CD4-positive, alpha-beta T cell treated with Interleukin-21 for 1 hour (primary cell): Measurements from ENCODE around the gene KCNH2.

Source experiments
- DNase-seq: peaks from one replicate; pipeline ENCODE4 v3.0.0-alpha.2; 2020

KCNH2 gene

DNA sequence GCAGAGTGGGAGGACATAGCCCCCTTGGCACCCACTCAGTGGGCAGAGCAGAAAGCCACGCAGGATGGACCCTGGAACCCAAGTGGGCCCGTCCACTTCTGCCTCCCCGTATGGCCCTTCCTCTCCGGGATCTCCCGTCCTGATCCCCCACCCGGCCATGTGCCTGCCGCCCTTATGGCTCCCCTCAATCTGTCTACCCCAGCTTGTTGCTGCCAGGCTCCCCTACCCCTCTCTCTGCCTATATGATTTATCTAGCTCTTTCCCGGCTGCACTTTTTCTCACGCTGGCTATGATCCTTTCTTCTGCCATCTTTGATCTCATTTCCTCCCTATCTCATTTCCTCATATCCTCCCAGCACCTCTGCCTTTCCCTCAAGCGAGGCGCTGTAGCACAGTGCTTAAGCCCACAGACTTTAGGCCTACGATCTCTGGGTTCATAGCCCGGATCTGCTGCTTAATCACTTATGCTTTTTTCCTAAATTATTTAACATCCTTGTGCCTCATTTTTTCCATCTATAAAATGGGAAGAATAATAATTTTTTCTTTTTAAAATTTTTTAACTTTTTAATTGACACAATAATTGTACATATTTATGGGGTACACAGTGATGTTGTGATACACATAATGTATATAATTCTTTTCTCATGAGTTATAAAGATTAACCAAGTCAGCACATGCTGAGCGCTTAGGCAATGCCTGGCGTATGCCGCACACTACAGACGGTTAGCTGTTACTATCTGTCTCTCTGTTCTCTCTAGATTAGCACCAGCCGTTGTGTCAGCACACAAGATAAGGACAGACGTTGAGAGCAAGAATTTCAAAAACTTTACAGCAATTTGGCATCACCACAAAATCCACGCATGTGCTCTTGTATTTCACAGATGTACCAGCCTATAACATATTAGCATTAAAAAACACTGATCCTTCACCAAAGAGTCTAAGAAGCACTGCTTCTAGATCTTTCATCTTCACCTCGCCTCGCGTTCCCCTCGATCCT, 18.1 kb downstream of the KCNH2 start:
- DNase-seq: no peak

DNA sequence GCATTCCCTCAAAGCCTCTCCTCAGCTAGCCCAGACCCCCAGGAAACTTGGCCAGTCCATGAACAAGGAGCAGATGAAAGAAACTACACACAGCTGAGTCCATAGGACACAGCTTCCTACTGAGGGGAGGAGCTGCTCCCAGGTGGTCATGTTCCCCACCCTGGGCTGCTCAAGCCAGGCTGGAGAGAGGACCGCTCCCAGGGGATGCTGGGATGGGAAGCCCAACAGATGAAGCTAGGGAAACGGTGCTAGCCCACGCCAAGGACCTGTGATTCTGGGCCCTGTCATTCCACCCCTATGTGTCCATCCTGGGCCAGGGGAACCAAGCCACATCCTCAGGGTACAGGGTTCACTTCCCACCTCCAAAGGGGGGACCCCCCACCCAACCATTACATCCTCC, 19.0 kb downstream of the KCNH2 start:
- no peak for DNase-seq

DNA sequence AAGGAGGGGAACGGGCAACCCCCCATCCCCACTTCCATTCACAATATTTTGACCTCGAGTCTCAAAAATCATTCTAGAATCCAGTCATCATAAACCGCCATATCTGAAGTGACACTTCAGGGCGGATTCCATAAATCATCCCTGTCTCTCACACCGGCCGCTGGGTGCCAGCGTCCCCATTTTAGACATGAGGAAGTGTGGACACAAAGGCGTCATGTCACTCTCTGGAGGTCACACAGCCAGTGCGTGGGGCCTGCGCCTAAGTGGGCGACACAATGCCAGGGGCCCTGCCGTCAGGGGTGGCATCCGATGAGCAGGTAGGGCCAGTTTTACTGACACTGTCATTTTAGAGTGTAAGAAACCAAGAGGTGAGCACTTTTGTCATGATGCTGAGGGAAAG, 19.5 kb downstream of the KCNH2 start:
- DNase-seq: no peak

DNA sequence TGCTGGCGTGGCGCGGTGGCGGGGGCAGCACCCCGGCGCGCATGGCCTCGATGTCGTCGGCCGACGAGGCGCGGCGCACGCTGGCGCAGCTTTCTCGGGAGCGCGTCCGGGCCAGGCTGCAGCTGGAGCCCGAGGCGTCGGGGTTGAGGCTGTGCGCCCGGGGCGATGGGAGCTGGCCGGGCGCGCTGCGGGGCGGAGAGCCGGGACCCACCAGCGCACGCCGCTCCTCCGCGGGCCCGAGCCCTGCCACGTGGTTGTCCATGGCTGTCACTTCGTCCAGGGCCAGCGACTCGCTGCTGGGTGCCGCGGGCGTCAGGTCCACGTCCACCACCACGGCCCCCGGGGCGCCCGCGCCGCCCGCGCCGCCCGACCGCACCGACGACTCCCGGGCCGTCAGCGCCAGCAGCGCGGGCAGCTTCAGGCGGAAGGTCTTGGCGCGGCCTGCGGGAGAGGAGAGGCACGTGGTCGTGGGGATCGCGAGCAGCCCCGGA, 20.0 kb downstream of the KCNH2 start:
- no peak for DNase-seq

DNA sequence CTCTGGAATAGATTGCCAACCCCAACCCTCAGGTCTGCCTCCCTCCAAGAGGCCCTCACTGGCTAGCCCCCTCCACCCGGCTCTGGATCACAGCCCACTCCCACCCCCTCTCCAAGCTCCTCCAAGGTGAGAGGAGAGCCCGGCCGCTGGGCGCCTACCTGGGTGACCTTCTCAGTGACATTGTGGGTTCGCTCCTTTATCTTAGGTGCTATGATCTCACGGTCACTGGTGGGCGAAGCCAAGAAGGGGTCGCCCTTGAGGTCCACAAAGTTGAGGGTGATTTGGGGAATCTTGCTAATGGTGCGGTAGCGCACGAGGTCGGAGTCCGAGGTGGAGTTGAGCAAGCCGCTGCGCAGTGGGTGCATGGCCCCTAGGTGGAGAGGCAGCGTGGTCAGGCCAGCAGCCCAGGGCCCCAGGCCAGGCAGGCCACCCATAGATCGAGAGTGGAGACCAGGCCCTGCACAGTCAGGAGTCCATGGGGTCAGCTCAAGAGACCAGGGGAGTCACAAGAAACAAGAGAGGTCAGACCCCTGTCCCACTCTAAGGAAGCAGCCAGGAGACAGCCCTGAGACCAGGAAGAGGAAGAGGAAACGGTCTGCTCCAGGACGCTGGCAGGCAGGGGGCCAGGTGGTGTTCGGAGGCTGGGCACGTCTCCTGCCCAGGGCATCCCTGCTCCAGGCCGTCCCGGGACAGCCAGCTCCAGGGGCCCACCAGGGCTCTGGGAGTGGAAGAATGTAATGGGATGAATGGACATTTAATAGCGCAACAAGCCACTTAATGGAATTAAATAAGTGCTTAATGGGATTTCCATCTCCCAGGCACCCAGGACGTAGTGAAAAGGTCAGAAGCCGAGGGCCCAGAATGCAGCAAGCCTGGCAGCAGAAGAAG, 20.7 kb downstream of the KCNH2 start:
- DNase-seq: no peak

DNA sequence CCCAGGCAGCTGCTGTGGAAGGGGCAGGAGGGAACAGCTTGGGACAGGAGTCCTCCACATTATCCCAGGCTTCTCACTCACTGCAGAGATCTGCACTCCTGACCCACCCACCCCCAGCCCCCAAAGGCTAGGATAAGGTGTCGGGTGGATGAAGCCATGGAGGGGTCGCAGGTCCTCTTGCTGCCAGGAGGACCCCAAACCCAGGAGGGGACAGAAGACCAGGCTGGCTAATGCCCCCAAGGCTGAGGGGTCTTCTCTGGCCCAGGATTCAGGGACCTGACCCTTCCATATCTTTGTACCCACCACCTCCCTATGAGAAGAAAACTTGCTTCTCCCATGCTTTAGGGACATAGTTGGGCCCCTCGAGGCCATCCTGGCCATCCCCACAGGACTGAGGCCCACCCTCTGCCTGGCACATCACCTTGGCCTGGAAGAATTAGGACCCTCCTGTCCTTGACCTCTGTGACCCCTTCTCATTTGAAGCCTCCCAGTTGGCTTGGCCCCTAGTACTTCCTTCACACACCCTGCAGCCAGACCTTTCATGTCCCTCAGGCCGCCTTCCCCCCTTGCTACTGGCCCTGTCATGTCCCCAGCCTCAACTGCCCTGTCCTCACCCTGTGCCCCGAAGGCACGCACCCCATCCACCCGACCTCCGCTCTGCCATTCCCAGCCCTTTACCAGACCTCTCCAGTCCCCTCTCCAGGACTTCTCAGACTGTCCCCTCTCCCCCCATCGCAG, 21.6 kb downstream of the KCNH2 start:
- DNase-seq: no peak

DNA sequence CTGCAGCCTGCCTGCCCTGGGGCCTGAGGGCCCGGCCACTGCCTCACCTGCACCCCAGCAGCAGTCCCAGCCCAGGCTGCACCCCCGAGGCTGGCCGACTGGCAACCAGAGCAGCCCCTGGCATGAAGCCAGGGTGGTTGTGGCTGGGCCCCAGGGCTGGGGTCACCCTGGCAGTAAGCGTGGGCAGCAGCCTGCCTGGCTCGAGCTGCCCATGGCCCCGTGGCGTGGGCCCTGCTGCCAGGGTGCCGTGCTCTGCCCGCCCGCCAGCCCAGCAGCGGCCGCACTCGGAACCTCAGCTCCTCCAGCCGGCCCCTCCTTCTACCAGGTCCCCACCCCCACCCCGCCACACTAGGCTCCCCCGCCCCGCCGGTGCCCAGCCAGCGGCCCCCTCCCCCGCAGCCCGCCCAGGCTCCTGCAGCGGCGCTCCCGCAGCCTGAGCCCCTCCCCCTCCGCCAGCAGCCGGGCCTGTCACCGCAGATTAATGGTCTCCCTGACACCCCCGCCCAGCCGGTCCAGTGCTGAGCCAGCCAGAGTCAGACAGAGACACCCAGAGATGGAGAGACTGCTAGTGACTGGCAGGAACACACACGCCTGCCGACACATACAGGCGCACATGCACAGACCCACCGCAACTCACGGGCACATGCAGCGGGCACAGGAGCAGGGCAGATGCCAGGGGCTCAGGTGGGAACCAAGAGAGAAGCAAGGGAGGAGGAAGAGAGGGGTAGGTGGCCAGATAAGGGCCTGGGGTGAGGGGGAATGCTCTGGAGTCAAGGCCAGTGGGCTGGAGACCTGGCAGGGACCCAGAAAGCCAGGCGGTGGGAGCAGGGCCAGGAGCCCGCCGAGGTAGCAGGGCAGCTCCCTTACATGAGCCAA, 22.4 kb downstream of the KCNH2 start:
- DNase-seq: no peak

DNA sequence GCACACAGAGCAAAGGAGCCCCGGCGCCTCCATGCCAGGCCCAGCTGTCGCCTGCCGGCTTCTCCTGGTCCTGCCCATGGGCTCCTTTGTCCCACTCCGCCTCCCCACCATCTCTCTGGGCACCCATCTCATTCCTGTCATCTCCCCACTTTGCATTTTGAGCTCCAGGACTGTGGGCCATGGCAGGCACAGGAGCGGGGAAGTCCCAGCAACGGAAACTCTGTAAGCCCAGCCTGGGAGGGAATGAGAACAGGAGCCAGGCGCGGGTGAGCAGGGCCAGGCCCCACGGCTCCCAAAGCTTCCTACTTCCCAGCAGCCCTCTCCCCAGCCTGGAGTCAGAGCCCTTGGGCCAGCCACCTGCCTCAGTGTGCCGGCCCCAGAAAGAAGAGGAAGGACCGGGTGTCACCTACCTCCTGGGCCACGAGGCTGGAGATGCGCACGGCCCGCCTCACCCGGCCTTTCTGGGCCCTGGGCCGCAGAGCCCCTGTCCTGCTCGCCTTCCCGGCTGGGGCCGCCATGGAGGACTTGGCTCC, 23.1 kb downstream of the KCNH2 start:
- no peak for DNase-seq

DNA sequence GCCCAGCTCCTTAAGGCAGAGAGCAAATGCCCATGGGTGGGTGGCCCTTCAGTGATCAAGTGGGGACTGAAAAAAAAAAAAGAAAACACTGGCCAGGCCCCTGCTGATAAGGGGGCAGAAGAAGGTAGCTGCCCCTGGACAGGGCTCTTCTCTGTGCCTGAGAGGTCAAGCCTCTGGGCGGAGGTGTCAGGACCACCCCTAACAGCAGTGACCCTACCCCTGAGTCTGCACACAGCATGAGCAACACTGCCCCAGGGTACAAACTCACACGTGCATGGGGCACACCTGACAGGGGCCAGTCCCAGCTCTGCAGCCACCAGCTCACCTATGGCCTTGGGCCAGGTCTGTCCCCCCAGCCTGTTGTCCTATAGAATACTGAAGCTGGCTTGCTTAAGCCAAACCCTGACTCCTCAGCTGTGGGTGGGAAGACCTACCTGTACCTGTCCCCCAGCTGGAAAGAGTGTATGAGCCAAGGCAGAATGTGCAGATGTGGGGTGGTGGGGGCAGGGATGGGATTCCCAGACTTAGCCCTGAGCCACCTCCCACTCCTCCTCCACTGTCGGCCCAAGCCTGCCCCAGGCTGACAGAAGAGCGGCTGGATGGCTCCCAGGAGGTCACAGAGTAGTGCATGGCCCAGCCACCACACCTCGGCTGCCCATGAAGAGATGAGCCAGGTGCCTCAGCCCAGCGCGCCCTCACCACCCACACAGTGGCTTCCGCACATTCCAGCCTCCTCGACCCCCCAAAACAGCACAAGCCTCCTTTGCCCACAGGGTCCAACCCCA, 23.7 kb downstream of the KCNH2 start:
- DNase-seq: no peak

DNA sequence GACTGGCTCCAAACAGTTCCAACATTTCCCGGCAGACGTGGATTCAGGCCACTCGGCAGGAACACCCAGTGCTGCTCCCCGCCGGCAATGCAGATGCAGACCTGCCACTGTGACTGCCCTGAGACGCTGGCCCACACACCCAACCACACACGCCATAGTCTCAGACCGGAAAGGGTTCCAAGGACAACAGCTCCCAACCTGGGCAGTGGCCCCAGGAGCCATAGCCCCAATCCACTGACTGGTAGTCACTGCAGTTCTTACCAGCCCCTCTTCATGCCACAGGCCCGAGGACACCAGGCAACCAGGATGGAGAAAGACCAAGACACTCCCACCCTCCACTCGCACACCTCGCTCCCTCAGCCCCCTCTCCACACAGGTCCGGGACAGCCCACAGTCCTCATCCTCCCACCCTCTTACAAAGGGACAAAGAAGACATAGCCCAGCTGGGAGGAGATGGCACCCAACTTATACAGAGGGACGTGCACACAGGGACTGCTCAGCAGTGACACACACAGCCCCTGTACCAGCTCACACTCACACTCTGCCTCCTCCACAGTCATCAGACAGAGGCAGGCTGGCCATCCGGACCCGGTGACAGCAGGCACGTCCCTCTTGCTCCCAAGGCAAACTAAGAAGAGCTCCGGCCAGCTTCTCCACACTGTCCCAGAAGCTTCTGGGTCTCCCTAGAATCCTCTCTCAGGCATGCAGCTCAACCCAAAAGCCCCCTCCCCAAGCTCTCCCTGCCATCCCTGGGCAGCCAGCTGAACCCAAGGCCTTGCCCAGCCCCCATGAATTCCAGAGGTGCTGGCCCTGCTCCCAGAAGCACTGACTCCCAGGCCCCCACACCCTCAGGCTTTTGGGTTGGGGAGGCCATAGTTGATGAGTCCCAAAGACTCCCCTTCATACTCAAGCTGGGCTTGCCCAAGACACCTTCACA, 24.8 kb downstream of the KCNH2 start:
- no peak for DNase-seq

DNA sequence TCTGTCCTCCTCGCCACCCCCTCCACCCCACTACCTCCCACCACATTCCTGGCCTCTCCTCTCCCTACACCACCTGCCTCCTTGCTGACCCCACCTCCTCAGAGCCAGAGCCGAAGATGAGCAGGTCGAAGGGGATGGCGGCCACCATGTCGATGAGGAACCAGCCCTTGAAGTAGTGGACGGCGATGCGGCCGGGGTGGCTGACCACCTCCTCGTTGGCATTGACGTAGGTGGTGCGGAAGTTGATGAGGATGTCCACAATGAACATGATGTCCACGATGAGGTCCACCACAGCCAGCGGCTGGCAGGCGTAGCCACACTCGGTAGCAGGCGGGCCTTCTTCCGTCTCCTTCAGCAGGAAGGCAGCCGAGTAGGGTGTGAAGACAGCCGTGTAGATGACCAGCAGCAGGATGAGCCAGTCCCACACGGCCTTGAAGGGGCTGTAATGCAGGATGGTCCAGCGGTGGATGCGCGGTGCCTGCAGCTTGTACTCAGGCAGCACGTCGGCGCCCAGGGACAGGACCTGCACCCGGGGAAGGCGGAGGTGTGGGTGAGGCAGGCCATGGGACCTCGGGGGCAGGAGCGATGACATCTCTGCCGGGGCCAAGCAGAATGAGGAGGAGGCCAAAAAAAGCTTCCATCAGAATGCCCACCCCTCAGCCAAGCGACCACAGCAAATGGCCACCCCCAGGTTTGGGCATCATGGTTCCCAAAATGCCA, 25.6 kb downstream of the KCNH2 start:
- no peak for DNase-seq

DNA sequence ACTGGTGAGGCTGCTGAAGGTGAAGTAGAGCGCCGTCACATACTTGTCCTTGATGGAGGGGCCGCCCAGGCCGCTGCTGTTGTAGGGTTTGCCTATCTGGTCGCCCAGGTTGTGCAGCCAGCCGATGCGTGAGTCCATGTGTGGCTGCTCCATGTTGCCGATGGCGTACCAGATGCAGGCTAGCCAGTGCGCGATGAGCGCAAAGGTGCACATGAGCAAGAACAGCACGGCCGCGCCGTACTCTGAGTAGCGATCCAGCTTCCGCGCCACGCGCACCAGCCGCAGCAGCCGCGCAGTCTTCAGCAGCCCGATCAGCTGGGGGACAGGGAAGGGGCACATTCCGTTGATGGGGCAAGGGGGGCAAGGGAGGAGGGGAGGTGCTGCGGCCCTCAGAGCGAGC, 26.6 kb downstream of the KCNH2 start:
- DNase-seq: no peak

DNA sequence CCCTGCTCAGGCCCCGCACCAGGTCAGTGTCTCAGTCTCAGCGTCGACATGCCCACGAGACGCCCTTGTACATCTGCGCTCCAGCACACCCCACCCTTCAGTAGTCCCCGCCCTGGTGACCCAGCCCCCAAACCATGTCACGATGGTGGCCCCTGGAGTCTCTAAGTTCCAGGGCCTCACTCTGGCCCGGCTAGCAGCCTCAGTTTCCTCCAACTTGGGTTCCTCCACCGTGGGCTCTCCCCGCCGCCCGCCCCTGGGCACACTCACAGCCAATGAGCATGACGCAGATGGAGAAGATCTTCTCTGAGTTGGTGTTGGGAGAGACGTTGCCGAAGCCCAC, 27.0 kb downstream of the KCNH2 start:
- no peak for DNase-seq

DNA sequence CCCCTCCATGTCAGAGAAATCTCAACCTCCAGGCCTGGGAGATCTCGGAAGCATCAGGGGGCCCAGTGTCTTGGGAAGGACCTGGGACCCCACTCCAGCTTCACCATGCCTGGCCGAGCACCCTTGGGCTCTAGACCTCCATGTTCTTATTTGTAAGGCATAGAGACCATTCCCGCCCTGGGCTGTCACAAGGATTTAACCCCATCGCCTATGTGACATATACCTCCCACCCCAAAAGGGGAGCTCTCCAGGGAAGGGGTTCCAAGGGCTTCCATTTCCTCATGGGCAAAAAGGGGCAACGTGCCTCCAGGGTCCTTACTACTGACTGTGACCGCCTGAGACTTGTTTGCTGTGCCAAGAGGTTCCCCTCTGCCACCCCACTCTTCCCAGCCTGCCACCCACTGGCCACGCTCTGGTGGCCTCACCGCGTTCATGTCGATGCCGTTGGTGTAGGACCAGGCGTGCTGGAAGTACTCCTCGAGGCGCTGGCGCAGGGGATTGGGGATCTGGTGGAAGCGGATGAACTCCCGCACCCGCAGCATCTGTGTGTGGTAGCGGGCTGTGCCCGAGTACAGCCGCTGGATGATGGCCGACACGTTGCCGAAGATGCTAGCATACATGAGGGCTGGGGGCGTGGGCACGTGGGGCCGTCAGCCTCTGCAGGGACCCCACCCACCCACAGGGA, 27.5 kb downstream of the KCNH2 start:
- no peak for DNase-seq

DNA sequence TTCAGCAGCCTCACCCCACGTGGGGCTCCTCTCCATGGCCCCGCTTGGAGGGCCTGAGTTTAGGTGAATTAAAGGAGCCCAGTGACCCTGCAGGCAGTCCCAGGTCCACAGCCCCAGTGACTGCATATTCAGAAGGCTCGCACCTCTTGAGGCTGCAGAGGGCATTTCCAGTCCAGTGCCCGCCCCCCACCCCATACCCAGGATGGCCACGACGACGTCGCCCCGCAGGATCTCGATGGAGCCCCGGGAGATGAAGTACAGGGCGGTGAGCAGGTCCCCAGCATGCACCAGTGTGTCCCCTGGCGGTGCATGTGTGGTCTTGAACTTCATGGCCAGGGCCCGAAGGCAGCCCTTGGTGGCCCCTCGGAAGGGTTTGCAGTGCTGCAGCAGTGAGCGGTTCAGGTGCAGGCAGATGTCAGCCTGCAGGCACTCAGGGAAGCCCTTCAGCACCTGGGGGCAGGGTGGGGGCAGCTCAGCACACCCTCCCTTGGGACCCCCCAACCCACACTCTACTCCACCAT, 28.1 kb downstream of the KCNH2 start:
- DNase-seq: no peak

DNA sequence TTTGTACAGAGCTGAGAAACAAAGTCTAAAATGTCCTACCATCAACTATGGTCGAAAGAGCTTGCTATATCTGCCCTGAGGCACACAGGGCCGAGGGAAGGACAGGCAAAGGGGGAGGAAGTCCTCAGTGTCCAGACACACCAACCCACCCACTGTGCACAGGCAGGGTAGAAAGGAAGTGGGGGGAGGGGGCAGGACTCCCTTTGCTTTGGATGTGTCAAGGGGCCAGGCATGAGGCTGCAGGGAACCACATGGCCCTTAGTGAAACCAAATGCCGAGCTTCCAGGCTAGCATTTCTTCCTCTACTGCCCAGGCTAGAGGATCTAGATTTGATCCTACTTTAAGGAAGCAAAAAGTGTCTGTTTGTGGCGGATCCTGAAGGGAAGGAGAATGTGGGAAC, 28.6 kb downstream of the KCNH2 start:
- DNase-seq: no peak

DNA sequence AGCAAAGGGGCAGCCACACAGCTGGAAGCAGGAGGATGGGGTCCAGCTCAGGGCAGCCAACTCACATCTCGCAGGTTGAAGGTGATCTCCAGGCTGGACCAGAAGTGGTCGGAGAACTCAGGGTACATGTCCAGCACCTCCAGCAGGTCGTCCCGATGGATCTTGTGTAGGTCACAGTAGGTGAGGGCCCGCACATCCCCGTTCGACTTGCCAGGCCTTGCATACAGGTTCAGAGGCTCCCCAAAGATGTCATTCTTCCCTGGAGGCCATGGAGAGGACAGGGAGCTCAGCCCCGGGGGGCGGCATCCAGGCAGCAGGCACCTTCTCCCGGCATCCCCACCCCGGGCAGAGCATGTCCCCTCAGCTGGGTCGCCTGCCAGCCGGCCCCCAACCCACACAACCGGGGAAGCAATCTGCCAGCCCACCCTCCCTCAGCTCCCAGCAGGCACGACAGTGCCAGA, 29.3 kb downstream of the KCNH2 start:
- DNase-seq: no peak
